Stimulated activated CD8-positive, alpha-beta memory T cell treated with anti-CD3 and anti-CD28 coated beads, Interleukin-15, amount 100 ng/mL, for 48 hours (primary cell): ENCODE results near the gene TRIP13.

ENCODE experiments used
- DNase-seq, 2 donors: peaks; one replicate each; pipeline ENCODE4 v3.0.0-alpha.2; 2020; ENCODE audit warnings: low read depth in 2 of 2

Gene TRIP13

DNA sequence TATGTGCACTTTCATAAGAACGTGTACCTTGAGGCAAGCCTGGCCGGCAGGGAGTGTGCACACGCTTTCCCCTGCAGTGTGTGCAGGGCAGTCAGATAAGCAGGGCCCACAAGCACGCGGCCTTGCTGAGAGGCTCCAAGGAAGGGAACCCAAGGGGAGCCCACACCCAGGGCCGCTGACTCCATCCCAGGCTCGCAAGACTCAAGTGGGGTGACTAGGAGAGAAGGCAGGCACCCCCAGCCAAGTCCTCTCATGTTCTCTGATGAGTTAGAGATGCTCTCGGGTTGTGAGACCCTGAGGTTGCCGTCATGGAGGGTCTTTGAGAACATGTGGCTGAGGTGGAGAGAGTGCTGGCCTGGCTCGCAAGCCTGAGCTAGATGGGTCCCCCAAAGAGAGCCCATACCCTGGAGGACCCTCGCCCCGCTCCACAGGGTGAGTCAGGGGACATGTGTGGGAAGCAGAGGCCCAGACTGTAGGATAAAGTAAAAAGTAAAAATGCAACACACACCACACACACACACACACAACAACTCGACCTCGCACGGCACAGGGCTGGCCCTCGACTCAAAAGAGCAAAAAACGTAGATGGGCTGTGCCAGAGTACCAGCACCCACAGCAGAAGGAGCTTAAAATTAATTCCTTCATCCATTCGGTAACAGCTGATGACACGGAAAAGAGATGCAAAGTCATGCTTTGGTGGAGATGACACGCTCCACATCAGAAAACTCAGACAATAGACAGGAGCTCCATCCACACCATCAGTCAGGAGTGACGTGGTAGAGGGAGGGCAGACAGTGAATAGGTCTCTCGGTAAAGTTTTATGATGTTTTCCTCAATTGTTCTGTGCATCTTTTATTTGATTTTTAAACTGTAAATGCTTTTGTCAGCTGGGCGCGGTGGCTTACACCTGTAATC is 61.1 kb downstream of the TRIP13 start:
- DNase-seq, result no peak

DNA sequence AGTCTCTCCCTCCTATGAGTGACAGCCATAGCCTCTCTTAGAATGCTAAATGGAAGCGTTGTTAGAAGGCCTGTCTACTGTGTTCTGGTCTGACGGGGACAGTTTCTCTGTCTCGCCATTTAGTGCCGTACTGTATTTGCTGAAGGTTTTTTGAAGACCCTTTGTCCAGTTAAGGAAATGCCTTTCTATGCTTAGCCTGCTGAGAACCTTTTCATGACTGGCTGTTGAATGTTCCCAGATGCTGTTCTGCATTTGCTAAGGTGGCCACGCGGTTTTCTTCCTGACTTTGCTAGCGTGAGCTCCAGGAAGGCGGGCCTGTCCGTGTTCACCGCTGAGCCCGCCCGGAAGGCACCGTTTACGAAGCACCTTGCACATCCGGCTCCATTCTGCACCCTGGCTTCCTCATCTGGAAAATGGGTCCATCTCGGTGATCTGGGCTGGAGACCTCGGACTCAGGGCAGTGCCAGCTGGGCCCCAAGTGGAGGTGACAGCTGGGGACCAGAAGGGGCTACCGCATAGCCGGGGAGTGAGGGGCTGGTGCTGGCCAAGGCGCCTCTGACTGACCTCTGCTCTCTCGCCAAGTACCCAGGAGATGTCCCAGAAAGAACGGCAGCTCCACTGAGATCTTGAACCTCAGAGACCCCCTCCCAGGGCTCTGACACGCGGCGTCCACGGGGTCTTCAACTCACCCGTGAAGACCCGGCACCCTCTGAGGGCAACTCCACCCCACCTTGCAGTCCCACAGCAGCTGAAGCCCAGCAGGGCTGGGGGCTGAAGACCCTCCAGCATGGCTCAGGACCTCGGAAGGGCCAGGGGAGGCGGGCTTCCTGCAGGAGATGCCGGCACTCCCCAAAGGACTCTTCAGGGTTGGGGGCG is 63.4 kb downstream of the TRIP13 start:
- no peak for DNase-seq

DNA sequence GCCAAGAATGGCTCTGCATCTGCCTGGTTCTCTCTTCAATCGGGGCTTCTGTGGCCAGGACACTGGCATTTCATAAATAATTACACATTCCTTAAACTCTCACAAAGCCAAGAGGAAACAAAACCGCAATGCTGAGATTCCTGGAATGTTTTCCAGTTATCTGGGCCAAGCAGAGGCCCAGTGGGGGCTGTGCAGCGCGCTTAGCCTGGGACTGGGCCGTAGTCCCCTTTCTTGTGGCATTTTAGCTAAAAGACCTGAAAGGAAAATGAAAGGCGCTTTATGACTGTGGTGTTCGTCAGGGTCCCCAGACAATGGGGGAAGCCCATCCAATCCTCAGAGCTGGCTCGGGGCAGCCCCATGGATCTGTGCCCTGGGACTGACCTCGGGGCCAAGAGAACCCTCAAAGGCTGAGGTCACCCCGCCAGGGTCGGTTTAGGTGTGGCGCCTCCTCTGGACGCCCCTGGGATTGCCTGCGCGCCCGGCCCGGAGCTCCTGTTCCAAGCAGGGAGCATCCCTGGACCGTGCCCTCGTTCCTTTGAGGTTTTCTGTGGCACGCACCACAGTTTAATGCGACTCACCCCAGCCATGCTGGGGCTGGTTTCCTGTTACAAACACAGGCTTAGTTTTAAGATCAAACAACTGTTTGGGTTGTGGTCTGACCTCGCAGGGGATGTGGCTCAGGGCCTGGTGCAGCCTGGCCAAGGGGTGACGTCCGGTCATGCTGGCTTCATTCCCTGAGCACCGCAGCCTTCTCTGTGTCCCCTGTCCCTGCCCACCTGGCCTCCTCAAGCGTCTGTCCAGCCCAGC is 64.5 kb downstream of the TRIP13 start:
- DNase-seq, result peak; percentile 47 to 57

DNA sequence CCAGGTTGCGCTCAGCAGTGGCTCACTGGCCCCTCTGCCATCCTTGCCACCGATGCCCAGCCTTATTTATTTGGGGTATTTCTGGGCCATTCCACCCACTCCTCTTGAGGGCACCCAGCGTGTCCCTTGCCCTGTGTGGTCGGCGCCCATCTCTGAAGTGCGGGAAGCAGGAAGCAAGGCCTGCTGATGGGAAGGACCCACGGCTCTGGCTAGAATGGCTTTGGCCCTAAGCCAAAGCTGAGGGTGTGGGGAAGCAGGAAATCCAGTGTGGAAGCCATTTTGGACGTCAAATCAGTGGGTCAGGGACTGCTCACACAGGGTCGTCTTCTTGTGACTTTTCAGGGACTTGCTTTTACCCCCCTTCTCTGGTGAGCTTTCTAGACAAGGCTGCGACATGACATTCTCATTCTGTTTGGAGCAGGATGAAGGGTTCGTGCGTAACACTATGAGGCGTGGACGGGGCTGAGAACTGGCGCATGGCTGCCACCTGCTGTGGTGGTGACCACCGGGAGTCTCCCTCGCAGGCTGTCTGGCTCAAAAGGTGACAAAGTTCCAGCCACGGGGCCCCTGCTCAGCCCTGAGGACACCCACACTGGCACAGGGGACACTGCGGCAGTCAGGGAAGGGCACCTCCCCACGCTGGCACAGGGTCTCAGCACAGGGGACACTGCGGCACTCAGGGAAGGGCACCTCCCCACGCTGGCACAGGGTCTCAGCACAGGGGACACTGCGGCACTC is 65.2 kb downstream of the TRIP13 start:
- no peak for DNase-seq

DNA sequence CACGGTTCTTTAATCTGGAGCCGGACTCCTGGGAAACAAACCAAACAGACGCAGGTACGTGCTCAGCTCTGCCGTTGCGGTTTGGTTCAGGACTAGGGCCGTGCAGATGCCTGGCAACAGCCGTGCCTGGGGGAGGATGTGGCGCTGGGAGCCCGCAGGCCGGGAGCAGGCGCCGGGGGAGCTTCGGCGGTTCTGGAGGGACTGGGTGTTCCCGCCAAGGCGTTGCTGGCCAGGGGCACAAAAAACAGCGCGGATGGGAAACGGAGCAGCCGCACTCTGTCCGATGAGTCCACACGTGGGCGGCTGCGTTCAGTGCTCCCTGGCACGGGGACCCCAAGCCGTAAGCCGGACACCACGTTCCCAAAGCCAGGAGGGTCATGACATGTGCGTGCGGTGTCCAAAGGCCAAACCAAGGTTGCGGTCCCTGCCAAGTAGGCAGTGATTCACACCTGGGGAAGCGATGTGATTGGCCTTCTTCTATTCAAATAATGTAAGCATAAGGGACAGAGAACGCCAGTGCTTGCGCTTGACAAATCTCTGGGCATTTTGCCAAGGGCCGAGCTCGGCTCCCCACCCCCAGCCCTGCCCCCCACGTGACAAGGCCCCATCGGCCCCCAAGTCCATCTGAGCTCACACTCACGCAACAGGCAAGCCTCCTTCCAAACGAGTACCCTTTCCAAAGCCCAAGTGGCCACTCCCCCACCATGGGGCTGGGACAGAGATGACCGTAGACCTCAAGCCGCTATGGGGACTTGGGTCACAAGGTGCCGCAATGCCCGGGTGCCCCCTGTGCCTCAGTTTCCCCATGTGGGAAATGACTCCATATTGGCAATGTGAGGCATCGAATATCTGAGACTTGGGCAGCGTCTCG is 66.3 kb downstream of the TRIP13 start:
- no peak for DNase-seq

DNA sequence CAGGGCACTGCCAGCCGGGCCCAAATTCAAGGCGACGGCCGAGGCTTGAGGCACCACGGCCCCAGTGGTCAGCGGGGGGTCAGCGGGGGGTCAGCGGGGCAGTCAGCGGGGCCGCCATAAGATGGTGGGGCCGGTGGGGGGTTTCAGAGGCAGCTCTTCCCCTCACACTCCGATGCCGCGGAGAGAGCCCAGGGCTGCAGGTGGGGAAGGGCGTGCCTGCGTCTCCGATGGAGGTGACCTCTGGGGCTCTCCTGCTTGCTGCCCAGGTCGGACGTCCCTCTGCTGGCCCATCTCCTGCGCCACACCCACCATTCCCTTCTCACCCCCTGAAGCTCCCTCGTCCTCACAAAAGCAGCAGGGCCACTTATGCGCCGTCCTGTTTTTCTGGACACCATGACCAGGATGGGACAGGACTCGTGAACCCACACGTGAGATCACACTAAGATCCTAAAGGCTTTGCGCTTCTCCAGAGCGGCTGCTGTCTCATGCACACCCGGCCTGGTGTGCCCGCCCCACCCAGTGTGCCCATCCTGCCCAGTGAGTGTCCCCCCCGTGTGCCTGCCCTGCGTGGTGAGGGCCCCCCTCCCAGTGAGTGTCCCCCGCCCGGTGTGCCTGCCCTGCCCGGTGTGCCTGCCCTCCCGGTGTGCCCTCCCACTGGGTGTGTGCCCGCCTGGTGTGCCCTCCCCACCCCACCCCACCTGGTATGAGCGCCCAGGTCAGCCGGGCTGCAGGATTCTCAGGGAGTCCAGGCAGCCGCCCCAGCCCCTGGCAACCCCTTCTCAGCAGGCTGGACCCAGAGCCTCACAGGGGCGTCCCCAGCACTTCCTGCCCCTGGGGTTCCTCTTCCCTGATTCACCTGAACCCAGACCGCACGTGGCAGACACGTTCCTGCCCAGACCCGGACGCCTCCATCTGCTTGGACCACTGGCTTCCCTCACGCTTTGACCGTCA is 67.2 kb downstream of the TRIP13 start:
- no peak for DNase-seq

DNA sequence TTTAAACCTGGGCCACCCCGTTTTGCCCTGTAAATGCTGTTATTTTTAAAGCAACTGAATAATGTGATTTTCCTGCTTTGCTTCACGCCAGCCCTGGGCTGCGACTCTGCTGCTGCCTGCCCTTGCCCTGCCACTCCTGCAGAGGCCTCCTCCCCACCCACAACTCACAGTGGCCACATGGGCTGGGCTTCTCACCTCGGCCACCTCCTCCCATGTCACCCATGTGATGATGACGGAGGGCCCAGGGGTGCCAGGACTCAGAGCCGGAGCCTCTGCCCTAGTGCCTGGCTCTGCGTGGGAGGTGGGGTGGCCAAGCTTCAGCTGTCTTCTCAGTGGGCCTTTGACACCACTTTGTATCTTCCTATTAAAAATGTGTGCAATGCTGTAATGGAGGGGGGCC is 67.9 kb downstream of the TRIP13 start:
- no peak for DNase-seq

DNA sequence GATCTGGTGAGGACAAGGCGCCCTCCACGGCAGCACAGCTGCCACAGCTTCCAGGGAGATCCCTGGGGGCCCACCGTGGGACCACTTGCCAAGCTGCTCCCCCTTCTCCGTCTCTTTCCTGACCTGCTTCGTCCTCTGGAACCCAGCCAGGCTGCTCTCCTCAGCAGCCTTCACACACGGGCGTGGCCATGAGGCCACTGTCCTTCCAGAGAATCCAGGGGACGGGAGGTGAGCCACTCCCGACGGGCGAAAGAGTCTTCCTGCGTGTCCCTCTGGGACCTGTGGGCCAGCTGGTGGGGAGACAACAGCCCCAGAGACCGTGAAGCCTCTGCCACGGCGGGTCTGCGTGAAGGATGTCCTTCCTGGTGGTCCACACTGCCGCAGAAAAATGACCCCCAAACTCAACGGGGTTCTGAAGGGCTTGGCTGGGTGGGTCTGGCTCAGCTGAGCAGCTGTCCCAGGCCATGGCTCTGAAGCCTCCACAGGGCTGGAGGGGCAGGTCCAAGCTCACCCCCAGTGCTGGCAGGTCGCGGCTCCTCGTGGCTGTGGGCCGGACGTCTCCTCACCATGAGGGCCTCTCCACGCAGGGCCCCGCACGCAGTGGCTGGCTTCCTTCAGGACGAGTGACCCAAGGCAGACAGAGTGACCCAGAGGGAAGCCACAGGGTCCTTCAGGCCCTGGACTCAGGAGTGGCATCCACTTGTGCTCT is 68.5 kb downstream of the TRIP13 start:
- no peak for DNase-seq

DNA sequence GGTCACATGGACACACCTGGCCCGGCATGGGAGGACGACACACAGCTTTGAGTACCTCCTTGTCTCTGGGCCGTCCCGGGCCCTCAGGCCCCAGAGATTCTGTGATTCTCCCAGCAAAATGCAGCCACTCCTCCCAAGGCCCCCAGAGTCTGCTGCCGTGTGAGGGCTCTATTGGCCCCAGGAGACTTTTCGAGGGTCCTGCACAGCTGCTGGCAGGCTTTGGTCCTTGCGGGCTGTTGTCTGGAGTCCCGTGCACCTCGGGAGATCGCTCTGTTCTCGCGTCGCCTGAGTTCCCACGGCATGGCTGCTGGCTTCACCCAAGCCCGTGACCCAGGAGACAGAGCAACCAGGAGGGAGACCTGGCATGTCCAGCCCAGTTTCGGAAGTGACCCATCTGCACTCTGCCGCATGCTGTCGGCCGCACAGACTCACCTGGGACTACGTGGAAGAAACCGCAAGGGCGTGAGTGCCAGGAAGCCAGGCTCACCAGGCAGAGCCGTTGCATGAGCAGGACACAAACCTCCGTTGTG is 69.1 kb downstream of the TRIP13 start:
- no peak for DNase-seq

DNA sequence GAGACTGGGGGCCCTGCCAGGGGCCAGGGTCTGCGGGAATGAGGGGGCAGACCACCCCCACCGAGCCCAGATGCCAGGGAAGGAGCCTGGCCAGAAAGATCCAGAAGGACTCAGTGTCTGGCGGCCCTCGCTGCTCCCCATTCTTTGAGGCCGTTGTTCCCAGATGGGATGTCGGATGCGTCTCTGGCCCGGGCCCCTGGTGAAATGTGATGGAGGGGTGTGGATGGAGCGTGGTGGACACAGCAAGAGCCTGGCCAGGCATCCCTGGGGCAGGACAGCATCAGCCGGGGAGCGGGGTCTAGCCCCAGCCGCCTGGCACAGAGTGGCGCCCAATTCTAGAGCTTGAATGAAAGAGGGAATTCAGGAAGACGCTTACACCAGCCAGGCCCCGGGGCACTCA is 69.7 kb downstream of the TRIP13 start:
- no peak for DNase-seq

DNA sequence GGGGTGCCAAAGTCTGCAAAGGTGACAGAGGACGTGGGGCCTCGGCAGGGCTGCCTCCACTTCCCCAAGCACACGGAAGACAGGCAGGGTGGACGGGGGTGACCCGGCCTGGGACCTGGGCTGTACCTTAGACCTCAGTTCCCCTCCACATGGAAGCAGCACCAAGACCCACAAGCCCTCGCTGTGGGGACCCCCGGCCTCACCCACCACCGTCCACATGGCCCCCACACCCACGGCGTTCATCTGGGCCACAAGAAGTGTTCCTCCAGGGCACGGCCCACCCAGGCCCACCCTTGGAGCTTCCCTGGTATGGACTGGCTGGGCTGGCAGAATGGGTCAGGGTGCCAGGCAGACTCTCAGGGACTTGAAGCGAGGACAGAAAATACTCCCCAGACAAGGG is 70.1 kb downstream of the TRIP13 start:
- no peak for DNase-seq

DNA sequence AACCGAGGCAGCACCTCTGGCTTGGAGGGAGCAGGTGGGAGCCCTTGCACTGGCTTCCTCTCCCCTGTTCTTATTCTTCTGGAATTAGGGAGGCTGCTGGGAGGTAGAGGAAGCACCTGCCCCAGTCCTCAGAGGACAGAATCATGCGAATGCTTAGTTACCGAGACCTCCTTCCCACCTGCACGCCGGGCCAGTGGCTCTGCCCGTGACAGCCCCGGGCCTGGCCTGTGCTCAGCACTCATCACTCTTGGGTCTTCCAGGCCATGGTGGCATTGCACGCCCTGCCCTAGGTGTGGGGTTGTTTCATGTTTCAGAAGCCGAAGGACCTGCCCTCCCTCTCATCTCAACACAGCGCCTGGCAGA is 70.6 kb downstream of the TRIP13 start:
- DNase-seq, result no peak

DNA sequence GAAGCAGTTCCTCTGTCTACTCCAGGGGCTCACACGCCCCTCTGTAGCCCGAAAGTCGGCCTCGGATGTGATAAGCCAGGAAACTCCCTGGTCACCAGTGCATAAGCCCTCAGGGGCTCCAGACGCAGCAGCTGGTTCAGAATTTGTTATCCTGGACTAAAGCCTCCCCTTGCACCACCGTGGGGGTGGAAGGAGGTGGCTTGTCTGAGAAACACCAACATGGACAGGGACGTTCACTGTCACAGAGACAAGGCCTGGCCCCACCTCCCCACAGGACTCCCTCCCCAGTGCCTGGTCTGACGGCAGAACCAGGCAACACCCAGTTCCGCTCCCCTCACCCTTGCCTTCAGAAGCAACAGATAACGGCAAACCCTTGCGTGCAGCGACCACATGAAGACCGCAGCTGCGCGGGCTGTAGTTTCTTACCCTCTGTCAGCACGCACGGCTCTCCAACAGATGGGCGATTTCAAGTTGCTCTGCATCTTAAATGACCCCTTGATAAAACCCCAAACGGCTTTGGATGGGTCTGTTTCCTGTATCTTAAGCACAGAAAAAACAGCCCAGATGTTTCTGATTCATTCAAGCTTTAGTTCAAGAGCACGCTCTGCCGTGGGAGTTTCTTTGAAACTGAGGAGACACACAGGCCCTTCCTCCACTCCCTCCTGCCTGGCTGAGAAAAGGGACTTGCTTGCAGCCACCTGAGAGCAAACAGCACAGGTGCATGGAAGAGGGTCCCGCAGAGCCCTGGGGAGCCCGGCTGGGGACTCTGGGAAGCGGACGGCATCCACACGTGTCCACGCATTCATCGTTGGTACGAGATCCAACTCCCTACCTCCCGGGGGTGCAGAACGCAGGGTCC is 71.2 kb downstream of the TRIP13 start:
- peak; percentile 53 to 57 for DNase-seq

DNA sequence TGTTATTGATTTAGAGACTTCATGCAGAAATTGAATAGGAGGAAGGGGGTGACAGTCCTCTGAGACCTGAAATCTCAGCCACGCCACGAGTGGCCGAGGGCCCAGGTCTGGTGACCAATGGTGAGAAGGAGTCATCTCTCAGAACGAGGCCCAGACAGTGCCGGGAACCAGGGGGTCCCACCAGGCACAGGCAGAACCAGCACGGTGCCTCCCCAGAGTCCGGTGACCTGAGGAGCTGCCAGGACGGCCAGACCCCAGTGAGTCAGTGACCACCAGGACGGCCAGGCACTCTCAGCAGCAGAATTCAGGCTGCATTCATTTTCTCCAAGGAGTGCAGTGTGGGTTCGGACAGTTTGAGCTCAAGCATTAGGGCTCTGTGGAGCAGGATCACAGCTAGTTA is 72.1 kb downstream of the TRIP13 start:
- no peak for DNase-seq

DNA sequence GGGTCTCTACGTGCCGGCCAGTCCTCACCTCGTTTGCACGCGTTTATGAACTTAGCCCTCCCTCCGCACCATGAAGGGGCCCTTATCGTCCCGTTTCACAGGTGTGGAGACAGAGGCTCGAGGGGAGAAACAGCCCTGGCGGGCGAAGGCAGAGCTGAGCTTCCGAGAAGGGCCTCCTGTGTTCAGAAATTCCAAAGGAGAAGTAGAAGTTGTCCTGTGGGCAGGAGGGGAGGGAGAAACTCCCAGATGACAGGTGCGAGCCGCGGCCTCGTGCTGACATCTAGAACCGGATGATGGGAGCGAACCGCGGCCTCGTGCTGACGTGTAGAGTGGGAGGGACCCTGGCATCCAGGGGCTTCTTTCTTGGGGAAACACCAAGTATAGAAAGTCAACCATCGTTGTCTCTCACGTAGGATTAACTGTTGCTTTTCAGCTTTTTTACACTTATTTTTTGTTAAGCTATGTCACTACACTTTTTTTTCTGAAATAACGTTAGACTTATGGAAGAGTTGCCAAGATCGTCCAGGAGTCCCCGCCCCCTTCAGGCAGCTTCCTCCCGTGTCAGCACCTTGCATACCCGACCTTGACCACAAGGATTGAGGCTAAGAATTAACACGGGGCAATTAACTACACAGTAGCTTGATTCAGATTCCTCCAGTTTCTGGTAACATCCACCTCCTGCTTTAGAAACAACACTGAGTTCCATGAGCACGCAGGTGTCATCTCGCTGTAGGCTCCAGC is 73.1 kb downstream of the TRIP13 start:
- no peak for DNase-seq

DNA sequence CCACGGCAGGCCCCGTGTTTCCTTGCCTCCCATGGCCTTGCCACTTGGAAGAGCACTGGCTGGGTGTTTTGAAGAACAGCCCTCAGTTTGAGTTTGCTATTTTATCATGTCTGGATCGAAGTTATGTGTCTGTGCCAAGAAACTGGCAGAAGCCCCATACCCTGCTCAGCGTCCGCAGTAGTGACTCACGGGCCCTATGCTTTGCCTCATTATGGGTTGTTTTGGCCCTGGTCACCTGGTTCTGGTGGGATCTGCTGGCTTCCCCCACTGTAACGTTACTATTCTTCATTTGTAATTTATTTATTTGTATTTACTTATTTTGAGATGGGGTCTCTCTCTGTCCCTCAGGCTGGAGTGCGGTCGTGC is 73.6 kb downstream of the TRIP13 start:
- no peak for DNase-seq

DNA sequence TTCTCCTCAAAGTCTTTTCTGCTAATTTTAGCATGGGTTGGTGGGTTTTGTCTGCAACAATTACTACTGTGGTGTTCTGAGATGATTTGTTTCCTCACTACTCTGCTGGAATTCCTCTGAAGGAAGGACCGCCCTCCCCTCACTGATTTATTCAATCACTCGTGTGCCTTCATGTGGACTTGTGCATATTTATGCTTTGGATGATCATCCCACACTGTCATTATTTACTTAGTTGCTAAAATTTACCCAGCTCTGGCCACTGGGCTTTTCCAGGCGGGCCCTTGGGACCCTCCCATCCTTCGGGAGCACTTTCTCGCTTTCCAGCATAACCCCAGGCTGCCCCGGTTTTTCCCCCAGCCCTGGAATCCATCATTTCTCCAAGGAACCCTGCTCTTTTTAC is 74.3 kb downstream of the TRIP13 start:
- no peak for DNase-seq
